ENCODE data around the gene GPR4.

The GPR4 gene

DNA sequence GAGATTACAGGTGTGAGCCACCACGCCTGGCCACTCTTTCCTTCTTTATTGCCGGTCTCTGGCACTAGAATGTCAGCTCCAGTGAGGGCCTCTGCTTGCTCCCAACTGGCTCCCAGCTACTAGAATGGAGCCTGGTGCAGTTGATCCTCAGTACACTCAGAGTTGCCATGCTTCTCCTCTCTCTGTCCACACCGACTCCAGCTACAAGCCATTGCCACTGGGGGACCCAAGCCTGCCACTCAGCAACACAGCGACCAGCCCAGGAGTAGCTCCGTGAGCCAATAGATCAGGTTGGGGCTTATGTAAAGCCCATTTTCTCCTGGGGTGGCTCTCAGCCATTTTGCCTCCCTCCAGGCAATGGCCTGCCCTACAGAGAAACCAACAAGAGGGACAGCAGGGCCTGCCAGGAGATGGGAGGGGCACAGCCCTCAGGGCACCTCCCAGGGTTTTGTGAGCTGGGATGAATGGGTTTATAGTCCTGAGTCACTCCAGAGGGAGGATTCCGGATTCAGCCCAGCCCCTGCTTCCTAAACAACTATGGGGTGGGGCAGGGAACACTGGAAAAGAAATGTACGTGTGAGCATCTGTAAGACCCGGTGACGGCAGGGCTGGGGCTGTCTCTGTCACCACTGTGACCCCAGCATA, 53.9 kb downstream of the GPR4 start:
- DNase-seq (ENCODE audit: low spot score), result no peak

DNA sequence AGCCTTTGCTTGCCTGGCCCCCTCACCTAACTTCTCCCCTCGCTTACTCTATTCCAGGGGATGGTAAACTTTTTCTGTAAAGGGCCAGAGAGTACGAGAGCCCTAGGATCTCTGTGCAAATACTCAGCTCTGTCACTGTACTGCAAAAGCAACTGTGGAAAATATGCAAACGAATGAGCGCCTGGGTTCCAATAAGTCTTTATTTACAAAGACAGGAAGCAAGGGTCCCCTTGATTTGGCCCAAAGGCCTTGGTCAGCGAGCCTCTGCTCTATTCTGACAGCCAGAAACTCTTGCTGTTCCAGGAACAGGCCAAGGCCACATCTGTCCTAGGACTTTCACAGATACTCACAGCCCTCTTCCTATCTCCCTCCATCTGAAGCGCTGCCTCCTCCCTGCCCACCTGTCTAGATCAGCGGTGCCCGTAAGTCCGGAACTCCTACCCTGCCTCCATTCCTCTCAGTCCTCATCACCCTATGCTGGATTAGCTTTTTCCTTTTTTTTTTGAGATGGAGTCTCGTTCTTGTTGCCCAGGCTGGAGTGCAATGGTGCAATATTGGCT, 54.7 kb downstream of the GPR4 start:
- DNase-seq (ENCODE audit: low spot score), result no peak

GRCh38 chr19:45542234-45542668, 59.8 kb downstream of the GPR4 start:
- no peak for DNase-seq (ENCODE audit: low spot score)

All from cerebellar cortex (tissue), 1 donor.